Nephron (organoid): Measurements from ENCODE around the gene SORBS1.
A peak's percentile ranks its signal among the peaks of the same experiment; 100 is the strongest.

ENCODE experiments used
- H3K27ac Mint-ChIP-seq, 3 experiments: 2 replicates each; pipeline ENCODE4 v1.8.0; 2020; ENCODE audit warnings: mixed read lengths in 3 of 3, mild to moderate bottlenecking in 2 of 3, moderate library complexity in 1 of 3
- H3K27me3 Mint-ChIP-seq: 2 replicates; pipeline ENCODE4 v1.8.0; 2021; ENCODE audit warnings: low read depth, mild to moderate bottlenecking, moderate library complexity, mixed read lengths
- H3K36me3 Mint-ChIP-seq: 2 replicates; pipeline ENCODE4 v1.8.0; 2020; ENCODE audit warnings: low read depth, mixed read lengths
- H3K4me1 Mint-ChIP-seq: 2 replicates; pipeline ENCODE4 v1.8.0; 2020; ENCODE audit warnings: mixed read lengths
- H3K4me3 Mint-ChIP-seq, 3 experiments: 2 replicates each; pipeline ENCODE4 v1.8.0; 2020; ENCODE audit warnings: mild to moderate bottlenecking in 3 of 3, mixed read lengths in 3 of 3, moderate library complexity in 2 of 3
- H3K9me3 Mint-ChIP-seq: 2 replicates; pipeline ENCODE4 v1.8.0; 2020; ENCODE audit warnings: mixed read lengths
- CTCF ChIP-seq, 3 experiments: fragments of 200-600 bp; sonication (generic); IDR thresholded peaks; one replicate each; pipeline ENCODE4 v1.5.0; 2021; ENCODE audit warnings: antibody characterized with exemption in 3 of 3; ENCODE audit not compliant: unreplicated experiment in 3 of 3

SORBS1 gene

GRCh38 chr10:95303535-95303934, 257.6 kb downstream of the SORBS1 start:
- no peaks in the 10 kb centered on the region for H3K27me3 Mint-ChIP-seq
- H3K9me3 Mint-ChIP-seq: no peaks in the 10 kb centered on the region
- peaks cover 3% of the 10 kb centered on the region for H3K4me1 Mint-ChIP-seq
- no peak overlapping the region for H3K4me3 Mint-ChIP-seq
- H3K27ac Mint-ChIP-seq: no peak overlapping the region
- no peak for TF ChIP-seq CTCF (IDR thresholded peaks at IDR 0.05; ENCODE audit: unreplicated experiment in 3 of 3)
- H3K36me3 Mint-ChIP-seq: no peaks in the 10 kb centered on the region

GRCh38 chr10:95300022-95300539, 261.1 kb downstream of the SORBS1 start:
- no peak for TF ChIP-seq CTCF (IDR thresholded peaks at IDR 0.05; ENCODE audit: unreplicated experiment in 3 of 3)
- Mint-ChIP-seq H3K4me1 (no peaks in the 10 kb centered on the region), H3K27me3 (peaks cover 6% of the 10 kb centered on the region), H3K9me3 (no peaks in the 10 kb centered on the region), H3K36me3 (no peaks in the 10 kb centered on the region), H3K27ac (no peak overlapping the region), H3K4me3 (no peak overlapping the region)

GRCh38 chr10:95297402-95297801, 263.8 kb downstream of the SORBS1 start:
- Mint-ChIP-seq H3K36me3 (no peaks in the 10 kb centered on the region), H3K27ac (peak overlapping the region; percentile 49 to 78 (median 52)), H3K9me3 (no peaks in the 10 kb centered on the region), H3K27me3 (peaks cover 12% of the 10 kb centered on the region), H3K4me1 (peaks cover 15% of the 10 kb centered on the region), H3K4me3 (no peak overlapping the region)
- no peak for TF ChIP-seq CTCF (IDR thresholded peaks at IDR 0.05; ENCODE audit: unreplicated experiment in 3 of 3)

- peaks cover 15% of the 10 kb centered on the region for H3K4me1 Mint-ChIP-seq
- no peak for TF ChIP-seq CTCF (IDR thresholded peaks at IDR 0.05; ENCODE audit: unreplicated experiment in 3 of 3)
- peaks cover 18% of the 10 kb centered on the region for H3K27me3 Mint-ChIP-seq
- no peaks in the 10 kb centered on the region for H3K9me3 Mint-ChIP-seq
- H3K4me3 Mint-ChIP-seq: no peak overlapping the region
- H3K27ac Mint-ChIP-seq: peak overlapping the region; percentile 49 to 78 (median 52)
- H3K36me3 Mint-ChIP-seq: no peaks in the 10 kb centered on the region
Measured at GRCh38 chr10:95296764-95297163, 264.4 kb downstream of the SORBS1 start.

- Mint-ChIP-seq H3K4me3 (no peak overlapping the region), H3K27me3 (peaks cover 25% of the 10 kb centered on the region), H3K36me3 (no peaks in the 10 kb centered on the region), H3K27ac (peak overlapping the region; percentile 65 to 83 (median 77)), H3K9me3 (no peaks in the 10 kb centered on the region), H3K4me1 (peaks cover 16% of the 10 kb centered on the region)
- TF ChIP-seq CTCF (IDR thresholded peaks at IDR 0.05; ENCODE audit: unreplicated experiment in 3 of 3): no peak
Measured at GRCh38 chr10:95295031-95295755, 266.0 kb downstream of the SORBS1 start.

- no peaks in the 10 kb centered on the region for H3K36me3 Mint-ChIP-seq
- H3K27me3 Mint-ChIP-seq: peaks cover 34% of the 10 kb centered on the region
- peaks cover 25% of the 10 kb centered on the region for H3K4me1 Mint-ChIP-seq
- TF ChIP-seq CTCF (IDR thresholded peaks at IDR 0.05; ENCODE audit: unreplicated experiment in 3 of 3): no peak
- peak overlapping the region in 2 of 3 experiments; percentile 2 to 24 for H3K4me3 Mint-ChIP-seq
- H3K27ac Mint-ChIP-seq: peak overlapping the region; percentile 73 to 93 (median 77)
- H3K9me3 Mint-ChIP-seq: no peaks in the 10 kb centered on the region
Measured at GRCh38 chr10:95293631-95294030, 267.5 kb downstream of the SORBS1 start.
